ENCODE results near the gene NKX6-2.
A peak's percentile ranks its signal among the peaks of the same experiment; 100 is the strongest.
"Not testable (repeated sequence)": the region's sequence is repeated elsewhere in the genome, so short reads cannot be mapped to it uniquely, and the experiment has no call there.

NKX6-2 gene

GRCh38 chr10:132797986-132798385 lies 12.0 kb upstream of the NKX6-2 start:
- not testable (repeated sequence) for H2AFZ ChIP-seq (ENCODE audit: low read length); H3K9me3 ChIP-seq (replicated peaks in 1 of 2; ENCODE audit: control insufficient read depth in 2 of 2, insufficient read depth in 1 of 2, low read depth in 1 of 2, low read length in 2 of 2); H3K4me3 ChIP-seq (ENCODE audit: low read length in 2 of 2); H3K27ac ChIP-seq (replicated peaks; ENCODE audit: low read length); DNase-seq (ENCODE audit: low spot score); H4K8ac ChIP-seq (ENCODE audit: low read depth, low read length); H3K4me1 ChIP-seq (ENCODE audit: control insufficient read depth in 2 of 2, insufficient read depth in 1 of 2, low read depth in 1 of 2, low read length in 2 of 2); H3K4me2 ChIP-seq (ENCODE audit: insufficient read depth, low read length, poor library complexity, severe bottlenecking); H3K36me3 ChIP-seq (replicated peaks in 1 of 2; ENCODE audit: control insufficient read depth in 2 of 2, insufficient read depth in 2 of 2, low read length in 2 of 2); H3K79me1 ChIP-seq (ENCODE audit: low read depth, low read length); H4K91ac ChIP-seq (ENCODE audit: low read depth, low read length, poor library complexity)
- Histone ChIP-seq H3K4ac (ENCODE audit: low read length) (peak overlapping the region; percentile 93), H2BK15ac (ENCODE audit: low read length) (peak overlapping the region; percentile 58), H3K27me3 (ENCODE audit: control insufficient read depth in 3 of 3, insufficient read depth in 3 of 3, low read depth in 1 of 3, low read length in 3 of 3) (peaks cover 0 to 17% (median 0%) of the 10 kb centered on the region in 3 experiments), H2BK12ac (ENCODE audit: low read length) (peak overlapping the region; percentile 84), H2BK5ac (ENCODE audit: low read length) (peak overlapping the region; percentile 90), H3K18ac (ENCODE audit: low read length) (peak overlapping the region; percentile 91), H2AK5ac (ENCODE audit: low read depth, low read length) (peak overlapping the region; percentile 94), H2BK120ac (ENCODE audit: low read depth, low read length) (peak overlapping the region; percentile 91), H3K14ac (ENCODE audit: low read length) (peak overlapping the region; percentile 99), H3K23ac (ENCODE audit: low read depth, low read length, poor library complexity) (peak overlapping the region; percentile 85), H3K9ac (ENCODE audit: low read depth, low read length, poor library complexity) (peak overlapping the region; percentile 60)
- WGBS, 2 donors (ENCODE audit: extremely low coverage in 2 of 2, insufficient read length in 2 of 2, insufficient replicate concordance in 1 of 2): no CpG with 5 or more reads among the region's 32 CpGs

GRCh38 chr10:132796846-132797245 lies 10.9 kb upstream of the NKX6-2 start:
- H3K36me3 ChIP-seq (replicated peaks in 1 of 2; ENCODE audit: control insufficient read depth in 2 of 2, insufficient read depth in 2 of 2, low read length in 2 of 2): no peaks in the 10 kb centered on the region
- no peak overlapping the region for H3K27ac ChIP-seq (replicated peaks; ENCODE audit: low read length)
- H2AFZ ChIP-seq (ENCODE audit: low read length): no peak overlapping the region
- no peak for DNase-seq (ENCODE audit: low spot score)
- no peak overlapping the region for H2BK15ac ChIP-seq (ENCODE audit: low read length)
- H3K9ac ChIP-seq (ENCODE audit: low read depth, low read length, poor library complexity): no peak overlapping the region
- no peak overlapping the region for H2AK5ac ChIP-seq (ENCODE audit: low read depth, low read length)
- H3K27me3 ChIP-seq (ENCODE audit: control insufficient read depth in 3 of 3, insufficient read depth in 3 of 3, low read depth in 1 of 3, low read length in 3 of 3): peaks cover 0 to 17% (median 0%) of the 10 kb centered on the region in 3 experiments
- no peak overlapping the region for H3K23ac ChIP-seq (ENCODE audit: low read depth, low read length, poor library complexity)
- no peak overlapping the region for H3K4me3 ChIP-seq (ENCODE audit: low read length in 2 of 2)
- peak overlapping the region; percentile 58 for H3K14ac ChIP-seq (ENCODE audit: low read length)
- no peak overlapping the region for H4K91ac ChIP-seq (ENCODE audit: low read depth, low read length, poor library complexity)
- no peak overlapping the region for H2BK120ac ChIP-seq (ENCODE audit: low read depth, low read length)
- H3K9me3 ChIP-seq (replicated peaks in 1 of 2; ENCODE audit: control insufficient read depth in 2 of 2, insufficient read depth in 1 of 2, low read depth in 1 of 2, low read length in 2 of 2): peaks cover 3% of the 10 kb centered on the region in 2 donors
- H3K4me2 ChIP-seq (ENCODE audit: insufficient read depth, low read length, poor library complexity, severe bottlenecking): no peak overlapping the region
- no peak overlapping the region for H3K4ac ChIP-seq (ENCODE audit: low read length)
- H2BK12ac ChIP-seq (ENCODE audit: low read length): no peak overlapping the region
- peak overlapping the region; percentile 48 for H3K18ac ChIP-seq (ENCODE audit: low read length)
- H2BK5ac ChIP-seq (ENCODE audit: low read length): peak overlapping the region; percentile 22
- no CpG with 5 or more reads among the region's 21 CpGs for WGBS, 2 donors (ENCODE audit: extremely low coverage in 2 of 2, insufficient read length in 2 of 2, insufficient replicate concordance in 1 of 2)
- no peaks in the 10 kb centered on the region for H3K4me1 ChIP-seq (ENCODE audit: control insufficient read depth in 2 of 2, insufficient read depth in 1 of 2, low read depth in 1 of 2, low read length in 2 of 2)
- H4K8ac ChIP-seq (ENCODE audit: low read depth, low read length): no peak overlapping the region
- peaks cover 2% of the 10 kb centered on the region for H3K79me1 ChIP-seq (ENCODE audit: low read depth, low read length)

- no peak overlapping the region for H2BK5ac ChIP-seq (ENCODE audit: low read length)
- WGBS, 2 donors (ENCODE audit: extremely low coverage in 2 of 2, insufficient read length in 2 of 2, insufficient replicate concordance in 1 of 2): no CpG with 5 or more reads among the region's 57 CpGs
- H2BK12ac ChIP-seq (ENCODE audit: low read length): no peak overlapping the region
- no peak overlapping the region for H3K4me3 ChIP-seq (ENCODE audit: low read length in 2 of 2)
- no peak overlapping the region for H3K23ac ChIP-seq (ENCODE audit: low read depth, low read length, poor library complexity)
- no peak overlapping the region for H3K27ac ChIP-seq (replicated peaks; ENCODE audit: low read length)
- H3K14ac ChIP-seq (ENCODE audit: low read length): no peak overlapping the region
- no peak overlapping the region for H4K91ac ChIP-seq (ENCODE audit: low read depth, low read length, poor library complexity)
- H3K27me3 ChIP-seq (ENCODE audit: control insufficient read depth in 3 of 3, insufficient read depth in 3 of 3, low read depth in 1 of 3, low read length in 3 of 3): peaks cover 1 to 34% (median 19%) of the 10 kb centered on the region in 3 experiments
- H3K79me1 ChIP-seq (ENCODE audit: low read depth, low read length): peaks cover 2% of the 10 kb centered on the region
- H2BK15ac ChIP-seq (ENCODE audit: low read length): no peak overlapping the region
- peak overlapping the region; percentile 71 for H3K18ac ChIP-seq (ENCODE audit: low read length)
- H2AK5ac ChIP-seq (ENCODE audit: low read depth, low read length): peak overlapping the region; percentile 11
- no peak overlapping the region for H3K4me2 ChIP-seq (ENCODE audit: insufficient read depth, low read length, poor library complexity, severe bottlenecking)
- H3K36me3 ChIP-seq (replicated peaks in 1 of 2; ENCODE audit: control insufficient read depth in 2 of 2, insufficient read depth in 2 of 2, low read length in 2 of 2): no peaks in the 10 kb centered on the region
- H3K9ac ChIP-seq (ENCODE audit: low read depth, low read length, poor library complexity): no peak overlapping the region
- H2AFZ ChIP-seq (ENCODE audit: low read length): no peak overlapping the region
- H3K9me3 ChIP-seq (replicated peaks in 1 of 2; ENCODE audit: control insufficient read depth in 2 of 2, insufficient read depth in 1 of 2, low read depth in 1 of 2, low read length in 2 of 2): no peaks in the 10 kb centered on the region
- no peak overlapping the region for H4K8ac ChIP-seq (ENCODE audit: low read depth, low read length)
- H3K4ac ChIP-seq (ENCODE audit: low read length): no peak overlapping the region
- peaks cover 0 to 12% of the 10 kb centered on the region in 2 donors for H3K4me1 ChIP-seq (ENCODE audit: control insufficient read depth in 2 of 2, insufficient read depth in 1 of 2, low read depth in 1 of 2, low read length in 2 of 2)
- DNase-seq (ENCODE audit: low spot score): no peak
- H2BK120ac ChIP-seq (ENCODE audit: low read depth, low read length): no peak overlapping the region
Observed at GRCh38 chr10:132793871-132794849, 8.2 kb upstream of the NKX6-2 start.

GRCh38 chr10:132793213-132793612 lies 7.3 kb upstream of the NKX6-2 start:
- no peak overlapping the region for H4K91ac ChIP-seq (ENCODE audit: low read depth, low read length, poor library complexity)
- no peak overlapping the region for H2BK120ac ChIP-seq (ENCODE audit: low read depth, low read length)
- H2BK12ac ChIP-seq (ENCODE audit: low read length): no peak overlapping the region
- H3K14ac ChIP-seq (ENCODE audit: low read length): no peak overlapping the region
- H2AFZ ChIP-seq (ENCODE audit: low read length): no peak overlapping the region
- H3K27ac ChIP-seq (replicated peaks; ENCODE audit: low read length): no peak overlapping the region
- H2BK15ac ChIP-seq (ENCODE audit: low read length): peak overlapping the region; percentile 85
- H3K4me2 ChIP-seq (ENCODE audit: insufficient read depth, low read length, poor library complexity, severe bottlenecking): no peak overlapping the region
- peak overlapping the region; percentile 39 for H2BK5ac ChIP-seq (ENCODE audit: low read length)
- peak overlapping the region; percentile 28 for H3K18ac ChIP-seq (ENCODE audit: low read length)
- H3K9ac ChIP-seq (ENCODE audit: low read depth, low read length, poor library complexity): no peak overlapping the region
- H3K4me1 ChIP-seq (ENCODE audit: control insufficient read depth in 2 of 2, insufficient read depth in 1 of 2, low read depth in 1 of 2, low read length in 2 of 2): peaks cover 0 to 18% of the 10 kb centered on the region in 2 donors
- no peak overlapping the region for H3K4me3 ChIP-seq (ENCODE audit: low read length in 2 of 2)
- no CpG with 5 or more reads among the region's 9 CpGs for WGBS, 2 donors (ENCODE audit: extremely low coverage in 2 of 2, insufficient read length in 2 of 2, insufficient replicate concordance in 1 of 2)
- no peaks in the 10 kb centered on the region for H3K9me3 ChIP-seq (replicated peaks in 1 of 2; ENCODE audit: control insufficient read depth in 2 of 2, insufficient read depth in 1 of 2, low read depth in 1 of 2, low read length in 2 of 2)
- H4K8ac ChIP-seq (ENCODE audit: low read depth, low read length): peak overlapping the region; percentile 43
- peaks cover 2% of the 10 kb centered on the region for H3K79me1 ChIP-seq (ENCODE audit: low read depth, low read length)
- peaks cover 9 to 44% (median 29%) of the 10 kb centered on the region in 3 experiments for H3K27me3 ChIP-seq (ENCODE audit: control insufficient read depth in 3 of 3, insufficient read depth in 3 of 3, low read depth in 1 of 3, low read length in 3 of 3)
- no peaks in the 10 kb centered on the region for H3K36me3 ChIP-seq (replicated peaks in 1 of 2; ENCODE audit: control insufficient read depth in 2 of 2, insufficient read depth in 2 of 2, low read length in 2 of 2)
- H2AK5ac ChIP-seq (ENCODE audit: low read depth, low read length): peak overlapping the region; percentile 75
- no peak for DNase-seq (ENCODE audit: low spot score)
- no peak overlapping the region for H3K4ac ChIP-seq (ENCODE audit: low read length)
- no peak overlapping the region for H3K23ac ChIP-seq (ENCODE audit: low read depth, low read length, poor library complexity)

Data from neuronal stem cell (in vitro differentiated cells).